GM12878 (cell line): ENCODE data around the gene SNX8.

Experiments
- CBX3 ChIP-seq: fragments of 200-600 bp; sonication (generic); IDR thresholded peaks from 2 replicates; pipeline ENCODE4 v1.6.1; 2016; ENCODE audit warnings: low read depth, borderline replicate concordance
- CHD1 ChIP-seq: IDR thresholded peaks from 2 replicates; pipeline ENCODE4 v1.6.1; 2012; ENCODE audit warnings: low read depth, low read length, improper control_type of control experiment
- CTCF ChIP-seq, 3 experiments: IDR thresholded peaks in 2 of 3; conservative IDR thresholded peaks in 1 of 3; 2 replicates each; pipeline ENCODE4 v1.5.1; 2011; ENCODE audit warnings: low read depth in 3 of 3, low read length in 3 of 3, mild to moderate bottlenecking in 3 of 3, control low read depth in 2 of 3, moderate library complexity in 2 of 3, inconsistent platforms in 1 of 3, mixed read lengths in 1 of 3; ENCODE audit not compliant: control insufficient read depth in 2 of 3, insufficient read depth in 1 of 3; ENCODE audit errors: extremely low read depth in 1 of 3
- GABPA ChIP-seq: IDR thresholded peaks from 2 replicates; pipeline ENCODE4 v1.6.1; 2014; ENCODE audit warnings: antibody characterized with exemption, low read depth, mild to moderate bottlenecking, inconsistent platforms
- GATAD2B ChIP-seq: fragments of 450-650 bp; conservative IDR thresholded peaks from 2 replicates; pipeline ENCODE4 v1.6.1; 2017; ENCODE audit warnings: low read depth, mild to moderate bottlenecking, moderate library complexity
- IKZF1 ChIP-seq: fragments of 450-650 bp; conservative IDR thresholded peaks from 2 replicates; pipeline ENCODE4 v1.6.1; 2017; ENCODE audit warnings: antibody characterized with exemption, mild to moderate bottlenecking
- JUND ChIP-seq: IDR thresholded peaks from 2 replicates; pipeline ENCODE4 v1.6.1; 2012; ENCODE audit warnings: low read depth, mild to moderate bottlenecking, low read length, improper control_type of control experiment, moderate library complexity
- MXI1 ChIP-seq: fragments of 150-350 bp; IDR thresholded peaks from 2 replicates; pipeline ENCODE4 v1.6.1; 2011; ENCODE audit warnings: low read depth, mild to moderate bottlenecking, inconsistent platforms, low read length, improper control_type of control experiment
- MYC ChIP-seq: IDR thresholded peaks from 2 replicates; pipeline ENCODE4 v1.6.1; 2011; ENCODE audit warnings: mild to moderate bottlenecking, low read length, moderate library complexity, inconsistent platforms; ENCODE audit not compliant: insufficient read depth, insufficient replicate concordance, insufficient read length, severe bottlenecking
- POLR2A ChIP-seq: IDR thresholded peaks from 2 replicates; pipeline ENCODE4 v1.6.1; 2011; ENCODE audit warnings: low read depth, mild to moderate bottlenecking, low read length
- SIN3A ChIP-seq: IDR thresholded peaks from 2 replicates; pipeline ENCODE4 v1.6.1; 2012; ENCODE audit warnings: low read depth, low read length, improper control_type of control experiment
- TAF1 ChIP-seq: IDR thresholded peaks from 2 replicates; pipeline ENCODE4 v1.6.1; 2011; ENCODE audit warnings: mild to moderate bottlenecking, low read depth, low read length, borderline replicate concordance

GRCh38 chr7:2309889-2310331, 4.3 kb downstream of the SNX8 start:
- no peak for TF ChIP-seq POLR2A
- no peak for TF ChIP-seq CTCF (IDR thresholded peaks at IDR 0.05 in 2 of 3, conservative IDR thresholded peaks at IDR 0.05 in 1 of 3; ENCODE audit: control insufficient read depth in 2 of 3, extremely low read depth in 1 of 3, insufficient read depth in 1 of 3, low read depth in 3 of 3, low read length in 3 of 3)
- no peak for TF ChIP-seq SIN3A
- TF ChIP-seq MYC = no peak
- no peak for TF ChIP-seq JUND
- TF ChIP-seq MXI1 = no peak
- no peak for TF ChIP-seq GATAD2B
- no peak for TF ChIP-seq CBX3
- no peak for TF ChIP-seq IKZF1
- no peak for TF ChIP-seq TAF1
- TF ChIP-seq CHD1 = no peak
- no peak for TF ChIP-seq GABPA
